HepG2 (cell line): ENCODE measurements around the gene PRPF4. TPM values are rescaled to one million over a fixed set of nuclear protein-coding genes. Genes with fewer than 3 reads are reported as not detected.

Experiments used
- AGO1 ChIP-seq: fragments of 200-400 bp; formaldehyde crosslinking; IDR thresholded peaks from 2 replicates; pipeline ENCODE4 v1.6.1; 2017; ENCODE audit warnings: mild to moderate bottlenecking, low read depth, low read length, moderate library complexity; ENCODE audit not compliant: poor library complexity, severe bottlenecking
- ATF1 ChIP-seq: IDR thresholded peaks from 2 replicates; pipeline ENCODE4 v1.6.1; 2016; ENCODE audit warnings: mild to moderate bottlenecking, control low read depth
- CAMTA2 ChIP-seq: sonication (generic); formaldehyde crosslinking; IDR thresholded peaks from 2 replicates; pipeline ENCODE4 v1.4.0; 2020; ENCODE audit warnings: mild to moderate bottlenecking, missing genetic modification reagents, borderline replicate concordance
- CBX1 ChIP-seq: IDR thresholded peaks from one replicate; pipeline ENCODE4 v1.6.1; 2016; ENCODE audit warnings: antibody characterized with exemption, low read depth
- IRF1 ChIP-seq: sonication (generic); formaldehyde crosslinking; IDR thresholded peaks from 2 replicates; pipeline ENCODE4 v1.4.0; 2020; ENCODE audit warnings: low read depth, mild to moderate bottlenecking, missing genetic modification reagents
- JUNB ChIP-seq: sonication (generic); formaldehyde crosslinking; IDR thresholded peaks from 2 replicates; pipeline ENCODE4 v1.8.0; 2022; ENCODE audit warnings: missing genetic modification reagents, mild to moderate bottlenecking, borderline replicate concordance
- KMT2B ChIP-seq: IDR thresholded peaks from 2 replicates; pipeline ENCODE4 v1.6.1; 2016; ENCODE audit warnings: missing genetic modification reagents, missing compliant biosample characterization
- NR2F2 ChIP-seq: IDR thresholded peaks from 2 replicates; pipeline ENCODE4 v1.6.1; 2012; ENCODE audit warnings: low read depth, inconsistent platforms, borderline replicate concordance
- RBFOX2 ChIP-seq: fragments of 200-400 bp; formaldehyde crosslinking; IDR thresholded peaks from 2 replicates; pipeline ENCODE4 v1.6.1; 2017; ENCODE audit warnings: low read depth, mild to moderate bottlenecking, low read length
- RXRB ChIP-seq: IDR thresholded peaks from 2 replicates; pipeline ENCODE4 v1.6.1; 2016; ENCODE audit warnings: borderline replicate concordance, missing genetic modification reagents, missing compliant biosample characterization
- TIGD3 ChIP-seq: sonication (generic); formaldehyde crosslinking; IDR thresholded peaks from 2 replicates; pipeline ENCODE4 v1.5.1; 2020; ENCODE audit warnings: mild to moderate bottlenecking, missing genetic modification reagents, borderline replicate concordance
- TSC22D2 ChIP-seq: sonication (generic); formaldehyde crosslinking; IDR thresholded peaks from 2 replicates; pipeline ENCODE4 v1.5.1; 2020; ENCODE audit warnings: missing genetic modification reagents, mild to moderate bottlenecking, borderline replicate concordance
- ZBTB38 ChIP-seq: sonication (generic); formaldehyde crosslinking; IDR thresholded peaks from 2 replicates; pipeline ENCODE4 v1.5.1; 2020; ENCODE audit warnings: mild to moderate bottlenecking, missing genetic modification reagents
- ZBTB4 ChIP-seq: sonication (generic); formaldehyde crosslinking; IDR thresholded peaks from 2 replicates; pipeline ENCODE4 v1.4.0; 2020; ENCODE audit warnings: missing genetic modification reagents, mild to moderate bottlenecking, borderline replicate concordance
- ZBTB7B ChIP-seq: sonication (generic); formaldehyde crosslinking; IDR thresholded peaks from 2 replicates; pipeline ENCODE4 v1.4.0; 2020; ENCODE audit warnings: missing genetic modification reagents
- ZHX1 ChIP-seq: sonication (generic); formaldehyde crosslinking; IDR thresholded peaks from 2 replicates; pipeline ENCODE4 v1.8.1; 2022; ENCODE audit warnings: low read depth, mild to moderate bottlenecking, missing genetic modification reagents
- ZNF136 ChIP-seq: sonication (generic); formaldehyde crosslinking; IDR thresholded peaks from 2 replicates; pipeline ENCODE4 v1.8.1; 2022; ENCODE audit warnings: low read depth, mild to moderate bottlenecking, moderate library complexity, missing genetic modification reagents
- ZNF274 ChIP-seq: sonication (generic); formaldehyde crosslinking; IDR thresholded peaks from 2 replicates; pipeline ENCODE4 v1.5.1; 2020; ENCODE audit warnings: mild to moderate bottlenecking, missing genetic modification reagents
- ZNF331 ChIP-seq: sonication (generic); formaldehyde crosslinking; IDR thresholded peaks from 2 replicates; pipeline ENCODE4 v1.4.0; 2020; ENCODE audit warnings: missing genetic modification reagents
- ZSCAN29 ChIP-seq: sonication (generic); formaldehyde crosslinking; conservative IDR thresholded peaks from 2 replicates; pipeline ENCODE4 v1.4.0; 2020; ENCODE audit warnings: mild to moderate bottlenecking, missing genetic modification reagents
- polyA plus RNA-seq, 8 experiments: library from polyadenylated mRNA; depleted of rRNA in 3 of 8; stranded (reverse) in 7 of 8; unstranded in 1 of 8; fragments of >200 nt; fragmentation: Illumina TruSeq in 4 of 8; extraction: Trizol in 4 of 8; gene quantifications; 2 replicates each; pipeline versions ENCODE4 v1.2.1 to v1.2.3, GENCODE V29; 2011 to 2016; ENCODE audit warnings: low read depth in 4 of 8, missing spikeins in 1 of 8, mixed read lengths in 1 of 8; ENCODE audit not compliant: insufficient read depth in 1 of 8
- total RNA-seq, 5 experiments: library from RNA; depleted of rRNA; stranded (reverse); fragments of >200 nt; fragmentation: Illumina TruSeq; extraction: Trizol; gene quantifications; 2 replicates each; pipeline ENCODE4 v1.2.3, GENCODE V29; 2016; ENCODE audit warnings: low read depth in 1 of 5

The PRPF4 gene
- total and polyA plus RNA-seq, 2 of the 13 experiments (the other 11 are each of a cell fraction or from before 2014, with no cell fraction given), result 10.3 to 49.0 TPM

GRCh38 chr9:113275157-113276131 is at the start of gene PRPF4, which contains the start of gene CDC26 (continued):
- TF ChIP-seq IRF1 (CRISPR knock-in tag) (no peak), ZNF331 (CRISPR knock-in tag) (peak; percentile 44; the same call in 1 of the 2 replicates), TSC22D2 (CRISPR knock-in tag) (no peak), JUNB (CRISPR knock-in tag) (no peak), CAMTA2 (CRISPR knock-in tag) (peak; percentile 47; the same call in 1 of the 2 replicates), NR2F2 (no peak), ZNF274 (CRISPR knock-in tag) (peak; percentile 73; the same call in 1 of the 2 replicates), RBFOX2 (peak; percentile 89), ZBTB7B (CRISPR knock-in tag) (peak; percentile 58), ZSCAN29 (CRISPR knock-in tag) (0 out of 2 replicates have a peak, but pooled peaks have one; percentile 25), ATF1 (peak; percentile 98), ZBTB4 (0 out of 2 replicates have a peak, but pooled peaks have one; percentile 53), KMT2B (CRISPR knock-in tag) (peak; percentile 90), ZHX1 (peak; percentile 58; the same call in 1 of the 2 replicates), ZBTB38 (peak; percentile 90), CBX1 (no peak), ZNF136 (CRISPR knock-in tag) (0 out of 2 replicates have a peak, but pooled peaks have one; percentile 45), RXRB (CRISPR knock-in tag) (peak; percentile 82), AGO1 (peak; percentile 61), TIGD3 (CRISPR knock-in tag) (no peak)
